Omental fat pad (tissue), 4 donors: ENCODE data around the gene FAM240A. TPM values are rescaled to one million over a fixed set of nuclear protein-coding genes. Genes with fewer than 3 reads are reported as not detected.

Experiments used
- ATAC-seq: fragments of 150-250 bp; one replicate; pipeline ENCODE4 v1.9.1; 2016; ENCODE audit warnings: mild to moderate bottlenecking, moderate library complexity; ENCODE audit not compliant: low FRiP score
- DNase-seq: peaks from one replicate; pipeline ENCODE4 v3.0.0-alpha.2; 2019; ENCODE audit warnings: low spot score
- CTCF ChIP-seq, 3 donors: fragments of 450-650 bp; IDR thresholded peaks; one replicate each; pipeline ENCODE4 v1.5.1; 2016 to 2017; ENCODE audit warnings: antibody characterized with exemption in 3 of 3, mild to moderate bottlenecking in 3 of 3, moderate library complexity in 2 of 3
- total RNA-seq, 4 donors: library from RNA; depleted of rRNA; stranded (reverse); fragments of >200 nt; gene quantifications; one replicate each; pipeline ENCODE4 v1.1.0, GENCODE V29; 2016

Gene FAM240A
- total RNA-seq, 4 donors from 2014 or later: not detected

- no peak for ATAC-seq
- TF ChIP-seq CTCF (IDR thresholded peaks at IDR 0.05): no peak
- no peak for DNase-seq
Measured at GRCh38 chr3:46643701-46644100, 31.4 kb downstream of the FAM240A start.

GRCh38 chr3:46646700-46647099 lies 34.4 kb downstream of the FAM240A start:
- ATAC-seq (no peak), DNase-seq (no peak)
- TF ChIP-seq CTCF (IDR thresholded peaks at IDR 0.05): no peak

GRCh38 chr3:46648096-46648495 lies 35.8 kb downstream of the FAM240A start:
- no peak for ATAC-seq
- no peak for DNase-seq
- TF ChIP-seq CTCF (IDR thresholded peaks at IDR 0.05): no peak

- TF ChIP-seq CTCF (IDR thresholded peaks at IDR 0.05): no peak
- DNase-seq (no peak), ATAC-seq (no peak)
Measured at GRCh38 chr3:46649436-46649835, 37.1 kb downstream of the FAM240A start.

GRCh38 chr3:46651084-46651483 lies 38.8 kb downstream of the FAM240A start:
- DNase-seq: no peak
- TF ChIP-seq CTCF (IDR thresholded peaks at IDR 0.05): no peak
- ATAC-seq: no peak

GRCh38 chr3:46655271-46655670 lies 42.9 kb downstream of the FAM240A start:
- no peak for TF ChIP-seq CTCF (IDR thresholded peaks at IDR 0.05)
- ATAC-seq: no peak
- DNase-seq: no peak

- TF ChIP-seq CTCF (IDR thresholded peaks at IDR 0.05): no peak
- DNase-seq (no peak), ATAC-seq (no peak)
Measured at GRCh38 chr3:46656778-46657556, 44.6 kb downstream of the FAM240A start.
